Fibroblast of the conjunctiva (primary cell): Measurements from ENCODE around the gene CST7.
"Not testable (repeated sequence)": the region's sequence is repeated elsewhere in the genome, so short reads cannot be mapped to it uniquely, and the experiment has no call there.

ENCODE experiments used
- DNase-seq: peaks from one replicate; pipeline ENCODE4 v3.0.0-alpha.2; 2010; ENCODE audit warnings: low read depth

Gene CST7

DNA sequence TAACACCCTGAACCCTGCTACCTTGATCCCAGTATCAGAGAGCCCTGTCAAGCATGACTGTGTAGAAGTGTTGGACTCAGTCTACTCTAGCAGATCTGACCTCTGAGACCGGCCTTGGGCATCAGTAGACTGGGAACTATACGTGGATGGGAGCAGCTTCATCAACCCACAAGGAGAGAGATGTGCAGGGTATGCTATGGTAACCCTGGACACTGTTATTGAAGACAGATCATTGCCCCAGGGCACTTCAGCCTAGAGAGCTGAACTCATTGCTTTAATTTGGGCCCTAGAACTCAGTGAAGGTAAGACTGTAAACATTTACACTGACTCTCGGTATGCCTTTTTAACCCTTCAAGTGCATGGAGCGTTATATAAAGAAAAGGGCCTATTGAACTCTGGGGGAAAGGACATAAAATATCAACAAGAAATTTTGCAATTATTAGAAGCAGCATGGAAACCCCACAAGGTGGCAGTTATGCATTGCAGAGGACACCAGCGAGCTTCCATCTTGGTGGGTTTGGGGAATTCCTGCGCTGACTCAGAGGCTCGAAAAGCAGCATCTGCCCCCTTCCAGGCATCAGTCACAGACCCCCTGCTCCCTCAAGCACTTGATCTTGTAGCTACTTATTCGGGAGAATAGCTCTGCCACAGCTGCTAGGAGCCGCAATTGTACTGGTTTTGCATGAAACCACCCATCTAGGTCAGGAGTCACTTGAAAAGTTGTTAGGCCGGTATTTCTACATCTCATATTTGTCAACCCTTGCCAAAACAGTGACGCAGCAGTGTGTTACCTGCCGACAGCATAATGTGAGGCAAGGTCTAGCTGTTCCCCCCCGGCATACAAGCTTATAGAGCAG is 19.0 kb upstream of the CST7 start:
- not testable (repeated sequence) for DNase-seq

DNA sequence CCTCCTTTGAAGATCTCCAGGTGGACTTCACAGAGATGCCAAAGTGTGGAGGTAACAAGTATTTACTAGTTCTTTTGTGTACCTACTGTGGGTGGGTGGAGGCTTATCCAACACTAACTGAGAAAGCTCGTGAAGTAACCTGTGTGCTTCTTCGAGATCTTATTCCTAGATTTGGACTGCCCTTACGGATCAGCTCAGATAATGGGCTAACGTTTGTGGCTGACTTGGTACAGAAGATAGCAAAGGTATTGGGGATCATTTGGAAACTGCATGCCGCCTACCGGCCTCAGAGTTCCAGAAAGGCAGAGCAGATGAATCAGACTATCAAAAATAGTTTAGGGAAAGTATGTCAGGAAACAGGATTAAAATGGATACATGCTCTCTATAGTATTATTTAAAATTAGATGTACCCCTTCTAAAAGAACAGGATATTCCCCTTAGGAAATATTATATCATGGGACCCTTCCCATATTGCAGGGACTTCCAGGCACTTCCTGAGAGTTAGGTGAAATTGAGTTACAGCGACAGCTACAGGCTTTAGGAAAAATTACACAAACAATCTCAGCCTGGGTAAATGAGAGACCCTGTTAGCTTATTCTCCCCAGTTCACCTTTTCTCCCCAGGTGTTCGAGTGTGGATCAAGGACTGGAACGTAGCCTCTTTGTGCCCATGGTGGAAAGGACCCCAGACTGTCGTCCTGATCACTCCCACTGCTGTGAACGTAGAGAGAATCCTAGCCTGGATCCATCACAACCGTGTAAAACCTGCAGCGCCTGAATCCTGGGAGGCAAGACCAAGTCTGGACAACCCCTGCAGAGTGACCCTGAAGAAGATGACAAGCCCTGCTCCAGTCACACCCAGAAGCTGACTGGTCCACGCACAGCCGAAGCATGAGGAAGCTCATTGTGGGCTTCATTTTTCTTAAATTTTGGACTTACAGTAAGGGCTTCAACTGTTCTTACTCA is 18.1 kb upstream of the CST7 start:
- not testable (repeated sequence) for DNase-seq

DNA sequence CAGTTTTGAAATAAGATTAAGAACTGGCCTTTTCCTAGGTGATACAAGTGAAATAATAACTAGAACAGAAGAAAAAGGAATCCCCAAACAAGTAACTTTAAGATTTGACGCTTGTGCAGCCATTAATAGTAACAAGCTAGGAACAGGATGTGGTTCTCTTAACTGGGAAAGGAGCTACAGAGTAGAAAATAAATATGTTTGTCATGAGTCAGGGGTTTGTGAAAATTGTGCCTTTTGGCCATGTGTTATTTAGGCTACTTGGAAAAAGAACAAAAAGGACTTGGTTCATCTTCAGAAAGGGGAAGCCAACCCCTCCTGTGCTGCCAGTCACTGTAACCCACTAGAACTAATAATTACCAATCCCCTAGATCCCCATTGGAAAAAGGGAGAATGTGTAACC is 17.2 kb upstream of the CST7 start:
- not testable (repeated sequence) for DNase-seq

- no peak for DNase-seq
Measured at GRCh38 chr20:24933266-24933908, 15.7 kb upstream of the CST7 start.

GRCh38 chr20:24934101-24934661 is 14.9 kb upstream of the CST7 start:
- no peak for DNase-seq

DNA sequence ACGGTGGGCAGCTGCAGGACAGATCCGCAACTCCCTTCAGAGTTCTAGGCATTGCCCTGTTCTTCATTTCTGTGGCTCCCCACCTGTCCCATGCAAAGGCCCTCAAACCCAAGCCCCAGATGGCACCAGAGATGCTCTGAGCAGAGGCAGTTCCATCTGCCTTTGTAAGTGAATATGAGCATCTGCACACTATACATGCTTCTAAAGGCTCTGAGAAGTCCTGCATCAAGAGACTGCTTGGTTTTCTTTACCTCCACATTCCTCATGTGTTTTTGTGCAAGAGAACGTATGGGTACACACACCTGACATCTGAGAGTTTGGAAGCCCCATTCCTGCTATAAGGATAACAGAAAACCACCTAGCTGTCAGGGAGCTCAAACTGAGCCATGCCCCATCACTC is 14.4 kb upstream of the CST7 start:
- no peak for DNase-seq

DNA sequence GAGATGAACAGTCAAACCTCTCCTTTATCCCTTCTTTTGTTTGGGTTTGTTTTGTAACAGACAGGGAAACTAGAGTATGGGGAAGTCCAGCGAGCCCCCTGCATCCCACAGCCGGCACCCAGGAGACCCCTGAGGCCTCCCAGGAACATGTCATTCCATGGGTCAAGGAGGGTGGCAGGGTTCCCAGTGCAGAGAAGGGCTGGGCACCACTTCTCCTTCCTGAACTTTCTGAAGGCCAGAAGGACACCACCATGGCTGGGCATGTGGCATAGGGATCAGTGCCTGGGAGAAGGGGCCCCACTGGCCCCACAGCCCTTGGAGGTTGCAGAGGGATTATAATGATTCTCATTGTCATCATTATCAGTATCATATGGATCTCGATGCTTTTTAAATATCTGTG is 13.9 kb upstream of the CST7 start:
- no peak for DNase-seq

- DNase-seq = no peak
Measured at GRCh38 chr20:24935766-24936525, 13.1 kb upstream of the CST7 start.

- DNase-seq = no peak
Measured at GRCh38 chr20:24936526-24937407, 12.3 kb upstream of the CST7 start.

DNA sequence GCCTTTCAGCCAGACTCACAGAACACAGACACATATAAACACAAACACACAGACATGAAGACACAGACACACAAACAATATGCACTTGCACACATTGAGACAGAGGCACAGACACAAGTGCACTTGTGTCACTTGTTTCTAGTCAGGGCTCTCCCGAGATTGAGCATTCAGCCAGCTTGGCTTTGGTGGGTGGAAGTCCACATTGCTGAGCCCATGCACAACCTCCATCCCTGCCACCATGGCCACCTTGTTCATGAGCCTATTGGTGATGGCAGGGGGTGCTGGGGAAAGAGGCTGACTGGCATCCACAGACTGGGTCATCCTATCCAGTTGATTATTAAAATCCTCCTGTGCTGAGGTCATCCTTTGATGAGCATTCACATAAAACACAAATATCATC is 11.5 kb upstream of the CST7 start:
- no peak for DNase-seq

- DNase-seq = no peak
Measured at GRCh38 chr20:24938498-24938897, 10.6 kb upstream of the CST7 start.

DNA sequence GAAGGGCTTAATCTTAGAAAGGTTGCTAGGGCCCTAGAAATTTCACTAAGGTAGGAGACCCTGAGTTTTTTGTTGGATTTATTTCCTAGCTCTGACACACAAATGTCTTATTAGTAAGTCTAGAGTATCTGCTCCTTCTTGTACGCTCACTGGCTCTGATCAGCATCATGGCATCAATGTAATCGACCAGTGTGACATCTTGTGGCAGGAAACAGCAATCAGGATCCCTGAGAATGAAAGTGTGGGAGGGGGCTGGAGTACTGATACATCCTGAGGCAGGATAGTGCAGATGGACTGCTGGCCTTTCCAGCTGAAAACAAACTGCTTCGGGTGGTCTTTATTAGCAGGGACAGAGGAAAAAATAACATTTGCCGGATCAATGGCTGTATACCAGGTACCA is 10.0 kb upstream of the CST7 start:
- DNase-seq = no peak

DNA sequence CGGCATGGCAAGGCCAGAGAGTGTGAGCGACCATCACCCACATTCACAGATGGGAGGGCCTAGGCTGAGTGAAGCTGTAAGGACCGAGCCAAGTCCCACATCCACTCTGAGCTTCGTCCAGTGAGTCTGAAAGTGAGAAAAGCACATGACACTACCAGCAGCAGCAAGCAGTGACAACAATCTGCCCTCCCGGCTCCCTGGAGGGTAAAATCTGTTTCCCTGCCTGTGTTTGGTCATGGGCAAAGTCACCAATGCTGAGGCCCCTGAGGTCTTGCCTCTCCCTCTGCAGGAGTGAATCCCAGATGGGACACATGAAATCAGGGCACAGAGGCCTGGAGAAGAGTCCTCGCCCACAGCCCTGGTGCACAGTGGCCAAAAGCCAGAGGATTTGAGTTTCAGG is 6.4 kb upstream of the CST7 start:
- no peak for DNase-seq

- no peak for DNase-seq
Measured at GRCh38 chr20:24943196-24943595, 5.9 kb upstream of the CST7 start.

GRCh38 chr20:24943731-24944130 is 5.3 kb upstream of the CST7 start:
- DNase-seq = no peak

- DNase-seq = not testable (repeated sequence)
Measured at GRCh38 chr20:24946376-24946775, 2.7 kb upstream of the CST7 start.

GRCh38 chr20:24948396-24948938 is 602 bp upstream of the CST7 start:
- DNase-seq = not testable (repeated sequence)

DNA sequence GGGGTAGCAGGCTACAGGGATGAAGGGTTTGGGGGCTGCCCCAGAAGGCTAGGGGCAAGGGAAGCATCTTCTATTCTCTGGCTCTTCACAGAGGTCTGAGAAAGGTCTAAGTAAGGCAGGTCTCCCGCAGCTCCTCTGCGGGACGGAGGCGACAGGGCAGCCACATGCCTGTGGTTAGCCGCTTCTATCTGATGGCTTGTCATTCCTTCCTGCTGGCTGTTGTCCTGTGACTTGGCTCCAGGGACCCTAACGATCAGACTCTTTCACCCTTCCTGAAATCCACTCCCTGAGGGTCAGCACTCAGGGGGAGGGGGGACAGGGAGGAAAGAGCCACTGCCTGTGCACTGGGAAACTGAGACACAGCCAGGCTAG is 673 bp downstream of the CST7 start:
- no peak for DNase-seq

- no peak for DNase-seq
Measured at GRCh38 chr20:24950128-24950835, 1.2 kb downstream of the CST7 start.
